Mucosa of gallbladder (tissue), 1 donor: ENCODE results near the gene NKD2. TPM values are rescaled to one million over a fixed set of nuclear protein-coding genes. Genes with fewer than 3 reads are reported as not detected.
"Not testable (repeated sequence)": the region's sequence is repeated elsewhere in the genome, so short reads cannot be mapped to it uniquely, and the experiment has no call there.

Experiments used
- DNase-seq: peaks from one replicate; pipeline ENCODE4 v3.0.0-alpha.2; 2020; ENCODE audit warnings: low spot score
- total RNA-seq: library from RNA; stranded (reverse); gene quantifications from one replicate; pipeline ENCODE4 v1.2.1, GENCODE V29; 2021
- donor health status: DM: no; HTN: no; CAD: no.

NKD2 gene
- total RNA-seq, 1 donor from 2014 or later, result 7.6 TPM

- no peak for DNase-seq
Measured at GRCh38 chr5:1068895-1069719, 60.5 kb downstream of the NKD2 start.

GRCh38 chr5:1069720-1070088 is 61.1 kb downstream of the NKD2 start:
- DNase-seq, result no peak

DNA sequence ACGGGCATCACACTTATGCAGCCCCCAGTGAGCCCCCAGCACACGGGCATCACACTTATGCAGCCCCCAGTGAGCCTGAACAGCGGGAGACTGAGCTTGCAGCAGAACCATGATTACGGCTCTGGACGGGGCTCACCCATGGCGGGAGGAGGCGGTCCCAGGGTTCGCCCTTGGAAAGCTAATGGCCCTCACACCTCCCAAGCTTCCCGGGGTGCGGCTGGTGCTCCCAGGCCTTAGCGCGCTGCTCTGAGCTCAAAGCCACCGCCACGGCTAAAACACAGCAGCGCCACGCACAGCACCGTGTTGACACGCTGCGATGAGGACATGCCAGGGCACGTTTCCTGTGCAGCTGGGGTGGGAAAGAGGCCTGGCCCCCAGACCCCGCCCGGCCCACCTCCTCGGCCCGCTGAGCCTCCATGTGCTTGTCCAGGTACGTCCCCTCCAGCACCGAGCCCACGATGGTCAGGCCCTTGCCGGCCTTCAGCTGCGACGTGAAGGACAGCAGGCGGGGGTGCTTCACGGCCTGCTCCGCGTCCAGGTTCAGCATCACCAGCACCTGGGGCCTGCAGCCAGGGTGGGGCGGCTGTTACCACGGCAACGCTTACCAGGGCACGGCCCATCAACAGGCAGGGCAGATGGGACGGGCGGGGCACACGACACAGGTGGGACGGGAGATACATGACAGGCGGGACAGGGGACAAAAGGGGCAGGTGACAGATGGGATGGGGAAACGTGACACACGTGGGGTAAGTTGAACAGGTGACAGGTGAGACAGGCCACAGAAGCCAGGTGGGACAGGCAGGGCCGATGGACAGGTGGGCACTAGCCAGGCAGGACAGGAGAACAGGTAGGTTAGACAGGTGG is 64.9 kb downstream of the NKD2 start:
- DNase-seq, result no peak

DNA sequence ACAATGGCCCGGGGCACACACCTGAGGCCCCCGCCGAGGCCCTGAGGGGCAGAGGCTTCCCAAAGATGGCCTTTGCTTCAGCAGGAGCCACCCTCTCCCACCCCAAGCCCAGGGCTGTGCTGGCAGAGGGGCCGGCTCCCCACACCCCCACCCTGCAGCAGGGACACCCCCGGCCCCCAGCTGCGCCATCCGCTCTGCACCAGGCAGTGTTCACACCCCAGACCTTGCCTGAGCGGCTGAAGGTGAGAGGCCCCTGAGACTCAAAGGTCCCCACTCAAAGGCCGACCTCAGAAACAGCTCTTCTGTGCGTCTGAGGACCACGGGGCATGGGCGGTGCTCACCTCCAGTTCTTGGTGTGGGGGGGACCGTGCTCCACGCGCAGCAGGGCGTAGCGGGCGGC is 65.6 kb downstream of the NKD2 start:
- no peak for DNase-seq

- DNase-seq, result no peak
Measured at GRCh38 chr5:1074816-1075554, 66.4 kb downstream of the NKD2 start.

DNA sequence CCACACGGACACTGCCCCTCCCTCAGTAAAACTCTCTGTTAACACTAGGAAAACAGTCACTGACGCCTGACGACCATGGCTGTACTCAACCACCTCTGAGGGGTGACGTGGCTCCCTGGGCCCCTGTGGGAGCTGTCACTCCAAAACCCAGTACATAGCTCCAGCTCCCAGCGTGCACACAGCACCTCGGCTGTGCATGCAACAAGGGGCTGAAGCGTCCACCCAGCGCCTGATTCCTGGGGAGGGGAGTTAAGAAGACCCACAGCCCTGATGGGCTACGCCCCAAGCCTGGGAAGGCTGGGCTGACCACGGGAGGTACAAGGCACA is 66.9 kb downstream of the NKD2 start:
- no peak for DNase-seq

- DNase-seq, result no peak
Measured at GRCh38 chr5:1075931-1076330, 67.3 kb downstream of the NKD2 start.

DNA sequence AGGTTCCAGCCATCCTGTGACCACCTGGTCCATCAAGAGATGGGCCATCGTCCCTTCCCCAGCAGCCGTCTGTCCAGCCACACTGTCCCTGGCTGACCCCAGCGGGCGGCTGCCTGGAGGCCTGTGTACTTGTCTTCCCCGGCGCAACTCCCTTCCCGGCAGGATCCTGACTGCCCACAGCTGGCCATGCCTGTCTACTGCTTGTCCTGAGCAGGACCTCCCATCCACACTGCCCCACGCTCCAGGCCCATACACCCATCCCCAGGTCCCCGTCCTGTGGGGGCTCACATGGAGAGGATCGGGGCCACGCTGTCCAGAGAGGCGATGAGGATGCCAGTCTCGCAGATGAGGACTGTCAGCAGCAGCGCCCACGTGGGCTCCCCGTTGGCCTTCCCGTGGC is 67.8 kb downstream of the NKD2 start:
- DNase-seq, result no peak

DNA sequence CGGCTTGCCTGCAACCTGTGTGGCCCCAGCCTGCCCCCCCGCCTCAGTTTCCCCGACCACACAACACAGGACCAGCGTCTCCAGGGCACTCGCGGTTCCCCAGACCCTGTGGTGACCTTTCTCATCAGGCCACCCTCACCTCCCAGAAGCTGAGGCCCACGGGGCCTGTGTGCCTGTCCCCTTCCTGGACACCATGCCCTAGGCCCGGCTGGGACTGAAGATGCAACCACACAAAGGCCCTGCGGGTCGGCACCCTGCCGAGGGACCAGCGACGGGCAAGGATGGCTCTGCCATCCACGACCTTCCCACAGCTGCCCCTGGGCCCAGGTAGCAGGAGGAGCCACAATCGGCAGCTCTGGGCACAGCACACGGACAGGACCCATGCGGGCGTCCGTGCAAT is 68.4 kb downstream of the NKD2 start:
- DNase-seq, result no peak

DNA sequence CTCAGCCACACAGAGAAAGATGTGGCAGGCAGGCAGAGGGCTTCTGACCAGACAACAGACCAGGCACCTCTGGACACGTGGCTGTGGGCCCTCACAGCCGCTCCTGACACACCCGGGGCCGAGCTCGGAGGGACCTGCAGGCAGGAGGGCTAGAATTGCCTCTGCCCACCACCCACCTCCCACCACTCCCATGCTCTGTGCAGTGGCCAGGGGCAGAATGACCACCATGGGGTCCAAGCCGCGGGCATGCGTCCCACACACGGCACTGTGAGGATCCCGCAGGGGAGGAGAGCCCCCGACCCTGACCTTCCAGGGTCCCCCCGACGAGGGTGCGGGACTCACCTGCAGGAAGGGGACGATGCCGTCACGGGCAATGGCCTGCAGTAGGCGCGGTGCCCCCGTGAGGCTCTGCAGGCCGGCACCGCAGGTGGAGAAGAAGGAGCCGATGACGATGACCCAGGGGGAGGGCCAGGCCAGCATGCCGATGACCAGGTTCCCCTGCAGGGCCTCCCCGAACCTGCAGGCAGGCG is 69.0 kb downstream of the NKD2 start:
- no peak for DNase-seq

DNA sequence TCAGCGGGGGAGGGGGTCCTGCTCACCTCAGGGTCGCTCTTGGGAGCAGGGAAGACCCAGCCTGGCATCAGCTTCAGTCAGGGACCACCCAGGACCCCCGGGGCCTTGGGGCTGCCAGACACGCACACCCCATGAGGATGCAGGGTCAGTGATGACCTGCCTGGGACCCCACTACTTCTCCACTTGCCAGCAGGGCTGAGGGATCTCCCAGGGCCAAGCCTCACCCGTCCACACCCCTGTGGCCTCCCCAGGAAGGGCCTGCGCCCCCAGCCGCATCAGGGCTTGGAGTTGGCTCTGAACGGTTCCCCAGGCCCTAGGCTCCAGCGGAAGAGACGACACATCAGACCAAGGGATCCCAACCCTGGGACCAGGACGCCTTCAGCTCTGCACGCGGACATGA is 69.6 kb downstream of the NKD2 start:
- no peak for DNase-seq

DNA sequence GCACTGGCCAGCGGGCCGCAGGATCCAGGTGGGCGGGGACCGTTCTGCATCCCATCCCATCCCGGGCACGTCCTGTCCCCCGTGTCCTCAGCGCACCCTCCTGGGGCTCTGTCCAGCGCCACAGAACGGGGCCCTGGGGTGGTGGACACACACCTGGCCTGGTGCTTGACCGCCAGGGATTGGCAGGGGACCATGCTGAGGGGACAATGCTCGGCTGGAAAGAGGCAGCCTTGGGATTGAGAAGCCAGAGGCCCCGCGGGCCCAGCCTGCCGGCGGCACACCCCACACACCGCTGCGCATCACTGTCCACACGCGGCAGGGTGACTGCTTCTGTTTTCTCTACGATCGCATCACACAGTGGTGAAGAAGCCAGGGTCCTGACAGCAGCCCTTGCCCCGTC is 70.2 kb downstream of the NKD2 start:
- no peak for DNase-seq

- DNase-seq, result no peak
Measured at GRCh38 chr5:1079486-1079885, 70.9 kb downstream of the NKD2 start.

GRCh38 chr5:1079961-1080360 is 71.4 kb downstream of the NKD2 start:
- no peak for DNase-seq

- no peak for DNase-seq
Measured at GRCh38 chr5:1080432-1080831, 71.8 kb downstream of the NKD2 start.

DNA sequence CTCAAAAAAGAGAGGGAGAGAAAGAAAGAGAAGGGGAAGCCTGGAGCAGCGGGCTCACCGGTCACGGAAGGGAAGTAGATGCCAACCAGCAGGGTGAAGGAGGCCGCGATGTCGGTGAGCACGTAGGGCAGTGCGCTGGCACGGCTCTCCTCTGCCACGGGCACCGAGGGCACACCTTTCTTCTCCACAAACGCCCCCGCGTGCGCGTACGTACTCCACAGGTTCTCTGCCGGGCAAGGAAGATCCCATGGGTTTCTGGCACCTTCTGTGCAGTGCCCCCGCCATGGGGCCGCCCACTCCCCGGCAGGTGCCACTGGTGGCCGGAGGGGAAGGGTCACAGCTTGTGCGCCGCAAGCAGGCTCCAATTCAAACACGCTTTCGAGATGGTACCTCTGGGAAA is 72.9 kb downstream of the NKD2 start:
- DNase-seq, result no peak

GRCh38 chr5:1083026-1083425 is 74.4 kb downstream of the NKD2 start:
- DNase-seq, result not testable (repeated sequence)

DNA sequence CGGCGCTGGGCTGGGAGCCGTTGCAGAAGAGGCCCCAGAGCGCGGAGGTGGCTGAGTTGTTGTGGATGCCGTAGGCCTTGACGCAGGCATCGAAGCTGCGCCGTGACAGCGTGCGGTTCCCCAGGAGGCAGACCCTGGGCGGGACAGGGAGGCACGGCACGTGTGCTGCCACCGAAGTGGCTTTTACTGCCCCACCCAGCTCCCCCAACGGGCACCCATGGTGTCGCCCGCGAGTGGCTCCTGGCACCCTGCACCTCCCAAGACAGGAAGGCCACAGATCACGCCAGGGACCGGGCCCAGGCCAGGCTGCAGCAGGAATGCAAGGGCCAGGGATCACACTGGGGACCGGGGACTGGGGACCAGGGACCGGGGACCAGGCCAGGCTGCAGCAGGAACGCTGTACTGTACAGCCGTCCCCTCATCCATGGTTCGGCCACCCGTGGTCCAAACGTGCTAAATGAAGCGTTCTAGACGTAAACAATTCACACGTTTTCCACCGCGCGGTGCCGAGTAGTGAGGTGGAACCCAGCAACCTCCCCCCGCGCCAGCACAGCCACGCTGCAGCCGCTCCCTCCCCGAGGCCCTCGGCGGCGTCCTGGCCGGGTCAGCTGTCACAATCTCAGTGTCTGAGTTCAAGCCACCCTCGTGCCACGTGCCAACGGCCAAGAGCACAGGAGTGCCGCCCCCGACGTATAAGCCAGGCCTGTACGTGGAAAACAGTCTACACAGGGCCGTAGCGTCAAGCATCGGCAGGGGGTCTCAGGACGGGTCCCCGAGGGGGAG is 75.4 kb downstream of the NKD2 start:
- no peak for DNase-seq

DNA sequence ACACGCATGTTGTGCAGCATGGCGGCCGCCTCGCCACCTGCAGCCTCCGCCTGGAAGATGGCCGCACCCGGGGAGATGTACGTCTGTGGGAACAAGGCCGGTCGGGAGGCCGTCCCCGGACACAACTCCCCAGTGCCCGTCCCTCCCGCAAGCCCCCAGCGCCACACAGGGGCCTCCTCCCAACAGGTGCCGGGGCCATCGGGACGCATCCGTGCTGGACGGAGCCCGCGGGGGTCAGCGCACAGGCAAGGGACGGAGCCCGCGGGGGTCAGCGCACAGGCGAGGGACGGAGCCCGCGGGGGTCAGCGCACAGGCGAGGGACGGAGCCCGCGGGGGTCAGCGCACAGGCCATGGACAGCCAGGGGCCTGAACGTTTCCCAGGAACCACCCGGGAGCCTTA is 76.8 kb downstream of the NKD2 start:
- DNase-seq, result no peak

- DNase-seq, result no peak
Measured at GRCh38 chr5:1086137-1086536, 77.5 kb downstream of the NKD2 start.

DNA sequence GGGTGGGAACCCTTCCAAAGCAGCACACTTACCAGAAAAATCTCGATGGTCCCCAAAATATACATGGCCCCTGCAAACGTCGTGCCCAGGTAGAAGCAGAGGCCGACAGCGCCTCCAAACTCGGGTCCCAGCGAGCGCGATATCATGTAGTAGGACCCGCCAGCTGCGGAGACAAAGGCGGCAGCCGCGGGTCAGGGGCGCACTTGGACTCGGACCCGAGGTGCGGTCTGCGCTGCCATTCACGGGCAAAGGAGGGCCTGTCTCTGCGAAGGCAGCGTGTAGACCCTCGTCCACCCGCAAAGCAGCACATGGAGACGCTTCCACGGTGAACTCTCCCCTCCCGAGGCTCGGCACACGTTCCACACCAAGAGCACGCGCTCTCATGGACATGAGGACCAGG is 78.3 kb downstream of the NKD2 start:
- DNase-seq, result no peak

- no peak for DNase-seq
Measured at GRCh38 chr5:1087428-1087827, 78.8 kb downstream of the NKD2 start.
